A172 (cell line): ENCODE data around the gene TOMM40. TPM values are rescaled to one million over a fixed set of nuclear protein-coding genes. Genes with fewer than 3 reads are reported as not detected.

Experiments used
- DNase-seq: peaks from one replicate; pipeline ENCODE4 v3.0.0-alpha.2; 2015; ENCODE audit warnings: low spot score
- total RNA-seq: library from RNA; depleted of rRNA; stranded (reverse); fragments of >200 nt; shearing (Covaris generic); gene quantifications from 2 replicates; pipeline ENCODE4 v1.2.3, GENCODE V29; 2014; rRNA removed

Gene TOMM40
- total RNA-seq, 1 experiment from 2014 or later: 111 TPM

- DNase-seq: no peak
Observed at GRCh38 chr19:44927746-44928145, 36.7 kb downstream of the TOMM40 start.

DNA sequence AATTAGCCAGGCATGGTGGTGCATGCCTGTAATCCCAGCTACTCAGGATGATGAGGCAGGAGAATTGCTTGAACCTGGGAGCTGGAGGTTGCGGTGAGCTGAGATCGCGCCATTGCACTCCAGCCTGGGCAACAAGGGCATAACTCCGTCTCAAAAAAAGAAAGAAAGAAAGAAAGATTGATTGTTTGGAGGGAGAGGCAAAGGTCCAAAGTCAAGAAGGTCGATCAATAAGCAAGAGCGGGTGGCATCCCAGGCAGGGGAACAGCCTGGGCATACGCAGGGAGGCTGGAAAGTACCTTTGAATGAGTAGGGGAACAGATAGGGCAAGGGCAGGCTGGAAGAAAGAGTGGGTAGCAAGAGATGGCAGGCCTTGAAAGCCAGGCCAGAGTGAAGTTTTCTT is 39.0 kb downstream of the TOMM40 start:
- DNase-seq: no peak

DNA sequence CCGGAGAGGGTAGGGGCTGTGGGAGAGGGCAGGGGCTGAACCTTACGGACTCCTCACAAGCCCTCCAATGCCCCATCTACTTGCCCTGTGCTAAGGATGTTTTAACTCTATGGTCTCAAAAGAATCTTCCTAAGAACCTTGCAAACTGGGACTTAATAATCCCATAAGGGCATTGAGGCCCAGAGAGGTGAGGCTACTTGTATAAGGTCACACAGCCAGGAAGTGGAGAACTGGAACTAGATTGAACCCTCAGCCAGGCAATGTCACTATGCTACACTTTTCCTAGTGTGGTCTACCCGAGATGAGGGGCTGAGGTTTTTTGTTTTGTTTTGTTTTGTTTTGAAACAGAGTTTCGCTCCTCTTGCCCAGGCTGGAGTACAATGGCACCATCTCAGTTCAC is 40.5 kb downstream of the TOMM40 start:
- no peak for DNase-seq

- DNase-seq: no peak
Observed at GRCh38 chr19:44939668-44940067, 48.6 kb downstream of the TOMM40 start.

DNA sequence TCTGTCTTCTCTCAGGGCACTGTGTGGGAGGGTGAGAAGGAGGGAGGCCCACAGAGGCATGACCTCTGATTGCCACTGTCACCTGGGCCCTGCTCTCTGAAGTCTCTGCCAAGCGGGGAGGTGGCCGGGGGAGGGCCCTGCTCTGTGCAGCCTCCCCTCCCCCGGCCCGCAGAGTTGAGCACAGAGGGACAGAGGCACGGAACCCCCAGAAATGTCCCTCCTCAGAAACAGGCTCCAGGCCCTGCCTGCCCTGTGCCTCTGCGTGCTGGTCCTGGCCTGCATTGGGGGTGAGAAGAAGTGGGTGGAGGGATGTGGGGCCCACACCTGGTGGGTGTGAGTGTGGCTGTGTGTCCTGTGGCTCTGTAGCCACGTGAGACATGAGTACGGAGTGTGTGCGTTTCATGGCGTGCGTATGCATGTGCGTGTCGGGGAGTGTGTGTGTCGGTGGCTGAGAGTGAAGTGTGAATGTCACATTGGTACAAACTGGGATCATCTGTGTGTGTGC is 51.1 kb downstream of the TOMM40 start, which contains the start of gene APOC4:
TSS of gene APOC4 (plus strand) at position 171 of the 505 bp plus-strand sequence. CDS start at position 212, 41 bp downstream.
- DNase-seq: no peak

DNA sequence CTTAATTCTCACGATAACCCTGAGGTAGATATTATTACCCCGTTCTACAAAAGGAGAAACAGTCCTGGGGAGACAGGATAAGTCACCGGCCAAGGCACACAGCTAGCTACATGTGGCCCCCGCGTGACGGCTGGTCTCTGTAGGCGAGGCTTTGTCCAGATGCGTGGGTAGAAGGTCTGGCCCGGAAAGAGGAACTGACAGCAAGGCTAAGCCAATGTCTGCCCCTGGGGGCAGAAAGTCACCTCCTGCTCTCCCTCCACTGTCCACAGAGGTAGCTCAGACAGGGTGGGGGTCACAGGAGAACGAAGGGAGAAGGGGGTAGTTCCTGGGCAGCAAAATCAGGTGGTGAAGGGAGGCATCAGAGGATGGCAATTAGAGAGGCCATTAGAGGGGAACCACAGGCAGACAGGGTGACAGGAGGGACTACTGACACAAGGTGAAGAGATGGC is 52.8 kb downstream of the TOMM40 start:
- DNase-seq: no peak

DNA sequence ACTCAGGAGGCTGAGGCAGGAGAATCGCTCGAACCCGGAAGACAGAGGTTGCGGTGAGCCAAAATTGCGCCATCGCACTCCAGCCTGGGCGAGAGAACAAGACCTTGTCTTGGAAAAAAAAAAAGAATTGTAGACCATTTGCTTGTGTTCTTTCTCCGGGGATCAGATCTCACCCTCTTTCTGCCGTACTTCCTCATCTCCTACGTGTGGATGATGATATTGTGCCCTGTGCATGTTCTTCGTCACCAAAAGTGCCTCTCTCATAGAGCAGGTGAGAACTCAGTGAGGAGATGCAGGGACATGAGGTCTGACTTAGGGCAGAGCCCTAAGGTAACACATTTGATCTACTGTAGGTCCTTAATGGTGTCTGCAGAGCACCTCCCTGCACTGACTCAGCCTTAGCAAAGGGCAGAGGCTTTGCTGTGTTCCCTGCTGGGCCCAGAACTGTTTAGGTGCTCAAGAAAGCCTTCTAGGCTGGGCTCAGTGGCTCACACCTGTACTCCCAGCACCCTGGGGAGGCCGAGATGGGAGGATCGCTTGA is 56.1 kb downstream of the TOMM40 start:
- DNase-seq: no peak

DNA sequence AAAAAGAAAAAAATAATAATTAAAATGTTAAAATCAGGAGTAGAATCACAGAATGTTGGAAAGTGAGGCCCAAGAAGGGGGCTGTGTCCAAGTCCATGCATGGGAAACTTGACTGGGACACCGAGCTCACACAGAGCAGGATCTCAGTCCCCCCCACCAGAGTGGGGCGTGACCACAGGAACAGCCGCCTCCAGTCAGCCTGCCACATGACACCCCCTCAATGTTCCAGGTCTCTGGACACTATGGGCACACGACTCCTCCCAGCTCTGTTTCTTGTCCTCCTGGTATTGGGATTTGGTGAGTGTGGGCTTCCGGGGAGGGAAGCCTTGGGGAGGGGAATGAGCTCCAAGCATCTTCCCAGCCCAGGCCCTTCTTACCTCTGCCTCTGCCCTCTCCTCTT is 57.2 kb downstream of the TOMM40 start:
- DNase-seq: no peak

DNA sequence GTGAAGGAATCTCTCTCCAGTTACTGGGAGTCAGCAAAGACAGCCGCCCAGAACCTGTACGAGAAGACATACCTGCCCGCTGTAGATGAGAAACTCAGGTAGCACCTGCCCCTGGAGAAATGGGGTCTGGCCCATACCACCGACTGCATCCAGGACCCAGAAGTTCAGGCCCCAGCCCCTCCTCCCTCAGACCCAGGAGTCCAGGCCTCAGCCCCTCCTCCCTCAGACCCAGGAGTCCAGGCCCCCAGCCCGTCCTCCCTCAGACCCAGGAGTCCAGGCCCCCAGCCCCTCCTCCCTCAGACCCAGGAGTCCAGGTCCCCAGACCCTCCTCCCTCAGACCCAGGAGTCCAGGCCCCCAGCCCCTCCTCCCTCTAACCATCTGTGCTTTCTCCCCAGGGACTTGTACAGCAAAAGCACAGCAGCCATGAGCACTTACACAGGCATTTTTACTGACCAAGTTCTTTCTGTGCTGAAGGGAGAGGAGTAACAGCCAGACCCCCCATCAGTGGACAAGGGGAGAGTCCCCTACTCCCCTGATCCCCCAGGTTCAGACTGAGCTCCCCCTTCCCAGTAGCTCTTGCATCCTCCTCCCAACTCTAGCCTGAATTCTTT is 57.8 kb downstream of the TOMM40 start:
- DNase-seq: no peak

- no peak for DNase-seq
Observed at GRCh38 chr19:44949550-44949949, 58.5 kb downstream of the TOMM40 start.

DNA sequence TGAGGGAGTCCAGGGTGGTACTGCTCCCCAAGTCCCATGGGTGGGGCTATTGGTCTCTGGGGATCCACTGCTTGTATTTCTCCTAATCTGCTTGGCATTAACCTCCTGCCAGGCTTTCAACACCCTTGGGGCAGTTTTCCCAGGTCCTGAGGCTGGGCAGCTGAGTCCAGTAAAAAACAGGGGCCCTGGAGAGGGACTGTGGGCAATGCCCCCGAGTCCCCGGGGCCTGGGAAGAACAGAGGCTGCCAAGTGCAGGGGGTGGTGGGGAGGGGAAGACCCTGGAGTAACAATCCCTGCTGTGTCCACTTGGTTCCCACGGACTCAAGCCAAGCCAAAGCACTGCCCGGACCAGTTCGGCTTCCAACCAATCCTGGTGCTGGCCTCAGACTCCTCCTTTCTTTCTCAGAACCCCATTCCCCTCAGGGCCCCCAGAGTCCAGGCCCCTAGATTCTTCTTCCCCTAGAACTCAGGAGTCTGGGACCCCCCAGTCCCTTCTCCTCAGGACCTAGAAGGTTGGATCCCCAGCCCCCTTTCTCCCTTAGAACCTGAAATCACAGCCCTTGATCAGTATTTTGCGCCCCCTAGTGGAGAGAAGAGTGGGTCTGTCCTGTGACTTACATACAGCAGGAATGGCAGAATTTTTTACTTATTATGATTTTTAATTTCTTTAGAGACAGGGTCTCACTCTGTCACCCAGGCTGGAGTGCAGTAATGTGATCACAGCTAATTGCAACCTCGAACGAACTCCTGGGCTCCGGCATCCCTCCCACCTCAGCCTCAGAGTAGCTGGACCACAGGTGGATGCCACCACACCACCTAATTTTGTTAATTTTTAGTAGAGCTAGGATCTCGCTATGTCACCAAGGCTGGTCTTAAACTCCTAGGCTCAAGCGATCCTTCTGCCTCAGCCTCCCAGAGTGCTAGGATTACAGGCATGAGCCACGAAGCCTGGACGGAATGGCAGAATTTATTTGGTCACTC is 60.4 kb downstream of the TOMM40 start:
- DNase-seq: peak; percentile 50

Other genes with a start within 250 kb of the TOMM40 start
- gene PVR, start 247.3 kb upstream of the TOMM40 start, total RNA-seq: 60.2 and 76.1 TPM in 2 replicates
- gene CEACAM19, start 219.8 kb upstream of the TOMM40 start, total RNA-seq: not detected in 2 replicates
- not detected in 2 replicates for gene CEACAM16, start 192.1 kb upstream of the TOMM40 start, total RNA-seq
- gene BCL3, start 142.5 kb upstream of the TOMM40 start, total RNA-seq: 4.4 and 7.0 TPM in 2 replicates
- gene CBLC, start 113.4 kb upstream of the TOMM40 start, total RNA-seq: not detected in 2 replicates
- gene BCAM, start 82.2 kb upstream of the TOMM40 start, total RNA-seq: 8.2 and 11.2 TPM in 2 replicates
- gene NECTIN2, start 45.0 kb upstream of the TOMM40 start, total RNA-seq: 55.0 and 63.4 TPM in 2 replicates
- gene APOE, start 14.5 kb downstream of the TOMM40 start, total RNA-seq: 0.14 and 0.86 TPM in 2 replicates
- gene APOC1, start 23.4 kb downstream of the TOMM40 start, total RNA-seq: not detected in 2 replicates
- not detected in 2 replicates for gene APOC4, start 51.0 kb downstream of the TOMM40 start, total RNA-seq
- gene APOC2, start 54.8 kb downstream of the TOMM40 start, total RNA-seq: not detected in 2 replicates
- gene CLPTM1, start 64.1 kb downstream of the TOMM40 start, total RNA-seq: 23.3 and 28.1 TPM in 2 replicates
- gene RELB, start 110.2 kb downstream of the TOMM40 start, total RNA-seq: 6.0 and 9.3 TPM in 2 replicates
- 29.9 and 42.5 TPM in 2 replicates for gene CLASRP, start 147.8 kb downstream of the TOMM40 start, total RNA-seq
- 0.19 TPM in 1 of 2 replicates, not detected in the other for gene ZNF296, start 185.2 kb downstream of the TOMM40 start, total RNA-seq
- 17.1 and 29.6 TPM in 2 replicates for gene GEMIN7, start 188.0 kb downstream of the TOMM40 start, total RNA-seq
- 25.1 and 28.0 TPM in 2 replicates for gene PPP1R37, start 201.9 kb downstream of the TOMM40 start, total RNA-seq